ENCODE measurements around the gene BLVRA. TPM values are rescaled to one million over a fixed set of nuclear protein-coding genes. Genes with fewer than 3 reads are reported as not detected.

The BLVRA gene
- total and polyA plus RNA-seq, 2 experiments from 2014 or later = 21.0 to 34.2 TPM

DNA sequence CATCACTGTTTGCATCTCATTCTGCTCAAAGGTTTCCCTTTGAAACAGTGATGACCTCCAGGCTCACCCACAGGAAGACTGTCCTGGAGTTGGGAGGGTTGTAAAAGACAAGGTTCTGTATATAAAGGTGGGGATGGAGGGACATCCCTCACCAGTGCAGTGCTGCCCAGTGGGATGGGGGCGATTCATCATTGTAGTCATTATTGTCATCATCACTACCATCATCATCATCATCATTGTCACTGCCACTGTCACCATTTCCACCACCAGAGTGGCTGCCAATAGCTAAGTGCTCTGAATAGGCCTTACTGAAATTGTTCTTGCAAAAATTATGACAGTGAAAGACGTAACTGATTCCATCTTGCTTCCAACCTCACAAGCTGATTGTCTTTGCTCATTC lies 86.2 kb downstream of the BLVRA start:
- 86% methylated on average over 2 of the region's 2 CpGs for WGBS (ENCODE audit: low lambda C conversion rate, missing lambda C conversion rate)
- H3K4me1 ChIP-seq (ENCODE audit: insufficient read depth) = no peaks in the 10 kb centered on the region
- DNase-seq (ENCODE audit: low spot score) = no peak

GRCh38 chr7:43847496-43847895 lies 89.0 kb downstream of the BLVRA start:
- no peaks in the 10 kb centered on the region for H3K9me3 ChIP-seq (ENCODE audit: low read depth)
- H4K20me1 ChIP-seq (ENCODE audit: insufficient read depth, poor library complexity, severe bottlenecking) = no peaks in the 10 kb centered on the region
- no peak overlapping the region for H3K4me3 ChIP-seq
- no peak overlapping the region for H2AFZ ChIP-seq
- H3K4me1 ChIP-seq (ENCODE audit: insufficient read depth) = no peaks in the 10 kb centered on the region
- H3K27me3 ChIP-seq = no peaks in the 10 kb centered on the region
- TF ChIP-seq, protein P1, sequence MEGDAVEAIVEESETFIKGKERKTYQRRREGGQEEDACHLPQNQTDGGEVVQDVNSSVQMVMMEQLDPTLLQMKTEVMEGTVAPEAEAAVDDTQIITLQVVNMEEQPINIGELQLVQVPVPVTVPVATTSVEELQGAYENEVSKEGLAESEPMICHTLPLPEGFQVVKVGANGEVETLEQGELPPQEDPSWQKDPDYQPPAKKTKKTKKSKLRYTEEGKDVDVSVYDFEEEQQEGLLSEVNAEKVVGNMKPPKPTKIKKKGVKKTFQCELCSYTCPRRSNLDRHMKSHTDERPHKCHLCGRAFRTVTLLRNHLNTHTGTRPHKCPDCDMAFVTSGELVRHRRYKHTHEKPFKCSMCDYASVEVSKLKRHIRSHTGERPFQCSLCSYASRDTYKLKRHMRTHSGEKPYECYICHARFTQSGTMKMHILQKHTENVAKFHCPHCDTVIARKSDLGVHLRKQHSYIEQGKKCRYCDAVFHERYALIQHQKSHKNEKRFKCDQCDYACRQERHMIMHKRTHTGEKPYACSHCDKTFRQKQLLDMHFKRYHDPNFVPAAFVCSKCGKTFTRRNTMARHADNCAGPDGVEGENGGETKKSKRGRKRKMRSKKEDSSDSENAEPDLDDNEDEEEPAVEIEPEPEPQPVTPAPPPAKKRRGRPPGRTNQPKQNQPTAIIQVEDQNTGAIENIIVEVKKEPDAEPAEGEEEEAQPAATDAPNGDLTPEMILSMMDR (IDR thresholded peaks at IDR 0.05; ENCODE audit: poor library complexity) = no peak
- no peak for TF ChIP-seq EZH2 (IDR thresholded peaks at IDR 0.05; ENCODE audit: borderline replicate concordance)
- no peak for TF ChIP-seq EZH2phosphoT487 (IDR thresholded peaks at IDR 0.05; ENCODE audit: low read depth, severe bottlenecking, unreplicated experiment)
- 92% methylated on average over 3 of the region's 4 CpGs for WGBS (ENCODE audit: low lambda C conversion rate, missing lambda C conversion rate)
- H3K36me3 ChIP-seq (replicated peaks; ENCODE audit: insufficient read depth, low read depth) = no peaks in the 10 kb centered on the region
- no peaks in the 10 kb centered on the region for H3K9me2 ChIP-seq (replicated peaks; ENCODE audit: insufficient read depth)
- no peak overlapping the region for H3K27ac ChIP-seq
- no peaks in the 10 kb centered on the region for H3K79me2 ChIP-seq
- H3K4me2 ChIP-seq = no peak overlapping the region
- DNase-seq (ENCODE audit: low spot score) = no peak

More for the DNA sequence above, 86.2 kb downstream of the BLVRA start:
- no peak overlapping the region for H3K4me3 ChIP-seq
- no peaks in the 10 kb centered on the region for H3K9me2 ChIP-seq (replicated peaks; ENCODE audit: insufficient read depth)
- H4K20me1 ChIP-seq (ENCODE audit: insufficient read depth, poor library complexity, severe bottlenecking) = no peaks in the 10 kb centered on the region
- H3K9me3 ChIP-seq (ENCODE audit: low read depth) = no peaks in the 10 kb centered on the region
- no peaks in the 10 kb centered on the region for H3K36me3 ChIP-seq (replicated peaks; ENCODE audit: insufficient read depth, low read depth)
- H3K4me2 ChIP-seq = no peak overlapping the region
- H3K27ac ChIP-seq = no peak overlapping the region
- no peaks in the 10 kb centered on the region for H3K27me3 ChIP-seq
- no peak overlapping the region for H2AFZ ChIP-seq
- TF ChIP-seq EZH2 (IDR thresholded peaks at IDR 0.05; ENCODE audit: borderline replicate concordance) (no peak), EZH2phosphoT487 (IDR thresholded peaks at IDR 0.05; ENCODE audit: low read depth, severe bottlenecking, unreplicated experiment) (no peak)
- TF ChIP-seq, protein P1 (IDR thresholded peaks at IDR 0.05; ENCODE audit: poor library complexity) = no peak
- H3K79me2 ChIP-seq = no peaks in the 10 kb centered on the region

- Histone ChIP-seq H3K9me2 (replicated peaks; ENCODE audit: insufficient read depth) (no peaks in the 10 kb centered on the region), H3K27me3 (no peaks in the 10 kb centered on the region), H3K9me3 (ENCODE audit: low read depth) (no peaks in the 10 kb centered on the region), H3K27ac (no peak overlapping the region), H4K20me1 (ENCODE audit: insufficient read depth, poor library complexity, severe bottlenecking) (no peaks in the 10 kb centered on the region), H3K36me3 (replicated peaks; ENCODE audit: insufficient read depth, low read depth) (no peaks in the 10 kb centered on the region), H3K4me2 (no peak overlapping the region), H3K4me1 (ENCODE audit: insufficient read depth) (no peaks in the 10 kb centered on the region), H2AFZ (no peak overlapping the region), H3K4me3 (no peak overlapping the region), H3K79me2 (no peaks in the 10 kb centered on the region)
- DNase-seq (ENCODE audit: low spot score) = no peak
- TF ChIP-seq EZH2phosphoT487 (IDR thresholded peaks at IDR 0.05; ENCODE audit: low read depth, severe bottlenecking, unreplicated experiment) = no peak
- TF ChIP-seq EZH2 (IDR thresholded peaks at IDR 0.05; ENCODE audit: borderline replicate concordance) = no peak
- TF ChIP-seq, protein P1 (IDR thresholded peaks at IDR 0.05; ENCODE audit: poor library complexity) = no peak
- 44% methylated on average over 2 of the region's 2 CpGs for WGBS (ENCODE audit: low lambda C conversion rate, missing lambda C conversion rate)
These were observed 90.6 kb downstream of the BLVRA start for GRCh38 chr7:43849047-43849446.

All from hepatocyte (in vitro differentiated cells).